ENCODE measurements around the gene HCST. TPM values are rescaled to one million over a fixed set of nuclear protein-coding genes. Genes with fewer than 3 reads are reported as not detected.
"Not testable (repeated sequence)": the region's sequence is repeated elsewhere in the genome, so short reads cannot be mapped to it uniquely, and the experiment has no call there.

HCST gene
- total RNA-seq, 1 donor, result 0.36 TPM

- H3K36me3 ChIP-seq (ENCODE audit: insufficient read depth, low read length), result no peaks in the 10 kb centered on the region
- no peaks in the 10 kb centered on the region for H3K4me1 ChIP-seq (ENCODE audit: insufficient read depth, low read length)
- H2AFZ ChIP-seq (ENCODE audit: low read length), result no peak overlapping the region
- no peaks in the 10 kb centered on the region for H3K79me2 ChIP-seq (ENCODE audit: insufficient read depth, low read length)
- DNase-seq (ENCODE audit: insufficient read length, low spot score, missing footprints), result peak; percentile 82
- no peak overlapping the region for H3K27ac ChIP-seq (ENCODE audit: low read depth, low read length)
- no peaks in the 10 kb centered on the region for H4K20me1 ChIP-seq (ENCODE audit: insufficient read depth, low read length)
- no peaks in the 10 kb centered on the region for H3K9me3 ChIP-seq (ENCODE audit: low read depth, low read length)
- peak overlapping the region; percentile 61 for H3K4me2 ChIP-seq (ENCODE audit: insufficient read depth, low read length)
- H3K27me3 ChIP-seq (ENCODE audit: insufficient read depth, low read length), result peaks cover 18% of the 10 kb centered on the region
- H3K4me3 ChIP-seq (ENCODE audit: insufficient read depth, low read length), result peak overlapping the region; percentile 53
- TF ChIP-seq, protein P1, sequence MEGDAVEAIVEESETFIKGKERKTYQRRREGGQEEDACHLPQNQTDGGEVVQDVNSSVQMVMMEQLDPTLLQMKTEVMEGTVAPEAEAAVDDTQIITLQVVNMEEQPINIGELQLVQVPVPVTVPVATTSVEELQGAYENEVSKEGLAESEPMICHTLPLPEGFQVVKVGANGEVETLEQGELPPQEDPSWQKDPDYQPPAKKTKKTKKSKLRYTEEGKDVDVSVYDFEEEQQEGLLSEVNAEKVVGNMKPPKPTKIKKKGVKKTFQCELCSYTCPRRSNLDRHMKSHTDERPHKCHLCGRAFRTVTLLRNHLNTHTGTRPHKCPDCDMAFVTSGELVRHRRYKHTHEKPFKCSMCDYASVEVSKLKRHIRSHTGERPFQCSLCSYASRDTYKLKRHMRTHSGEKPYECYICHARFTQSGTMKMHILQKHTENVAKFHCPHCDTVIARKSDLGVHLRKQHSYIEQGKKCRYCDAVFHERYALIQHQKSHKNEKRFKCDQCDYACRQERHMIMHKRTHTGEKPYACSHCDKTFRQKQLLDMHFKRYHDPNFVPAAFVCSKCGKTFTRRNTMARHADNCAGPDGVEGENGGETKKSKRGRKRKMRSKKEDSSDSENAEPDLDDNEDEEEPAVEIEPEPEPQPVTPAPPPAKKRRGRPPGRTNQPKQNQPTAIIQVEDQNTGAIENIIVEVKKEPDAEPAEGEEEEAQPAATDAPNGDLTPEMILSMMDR (IDR thresholded peaks at IDR 0.05; ENCODE audit: extremely low read depth, low read depth, low read length), result no peak
These were observed 33.5 kb upstream of the HCST start for GRCh38 chr19:35868823-35869326.

GRCh38 chr19:35869327-35870123 lies 32.8 kb upstream of the HCST start:
- Histone ChIP-seq H2AFZ (ENCODE audit: low read length) (no peak overlapping the region), H3K27ac (ENCODE audit: low read depth, low read length) (no peak overlapping the region), H3K4me2 (ENCODE audit: insufficient read depth, low read length) (peak overlapping the region; percentile 61), H3K4me1 (ENCODE audit: insufficient read depth, low read length) (no peaks in the 10 kb centered on the region), H3K79me2 (ENCODE audit: insufficient read depth, low read length) (no peaks in the 10 kb centered on the region), H3K9me3 (ENCODE audit: low read depth, low read length) (no peaks in the 10 kb centered on the region), H3K27me3 (ENCODE audit: insufficient read depth, low read length) (peaks cover 18% of the 10 kb centered on the region), H4K20me1 (ENCODE audit: insufficient read depth, low read length) (no peaks in the 10 kb centered on the region), H3K4me3 (ENCODE audit: insufficient read depth, low read length) (peak overlapping the region; percentile 53), H3K36me3 (ENCODE audit: insufficient read depth, low read length) (no peaks in the 10 kb centered on the region)
- DNase-seq (ENCODE audit: insufficient read length, low spot score, missing footprints), result peak; percentile 95
- TF ChIP-seq, protein P1 (IDR thresholded peaks at IDR 0.05; ENCODE audit: extremely low read depth, low read depth, low read length), result no peak

- not testable (repeated sequence) for H2AFZ ChIP-seq (ENCODE audit: low read length)
These were observed 32.1 kb upstream of the HCST start for GRCh38 chr19:35870124-35870736.

DNA sequence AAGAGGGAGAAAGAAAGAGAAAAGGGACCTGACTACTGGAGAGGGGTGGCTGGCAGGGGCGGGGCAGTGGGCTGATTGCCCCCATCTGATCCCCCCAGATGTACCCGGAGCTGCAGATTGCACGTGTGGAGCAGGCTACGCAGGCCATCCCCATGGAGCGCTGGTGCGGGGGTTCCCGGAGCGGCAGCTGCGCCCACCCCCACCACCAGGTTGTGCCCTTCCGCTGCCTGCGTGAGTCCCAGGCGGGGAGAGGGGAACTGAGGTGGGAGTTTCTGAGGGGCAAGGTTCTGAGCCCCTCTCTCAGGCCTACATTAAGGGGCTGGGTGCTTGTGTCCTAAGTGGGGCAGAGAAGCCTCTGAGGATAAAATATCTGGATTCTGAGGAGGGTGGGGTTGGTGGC lies 31.5 kb upstream of the HCST start:
- peak; percentile 17 for DNase-seq (ENCODE audit: insufficient read length, low spot score, missing footprints)
- H3K4me2 ChIP-seq (ENCODE audit: insufficient read depth, low read length), result no peak overlapping the region
- H3K79me2 ChIP-seq (ENCODE audit: insufficient read depth, low read length), result no peaks in the 10 kb centered on the region
- no peaks in the 10 kb centered on the region for H3K4me1 ChIP-seq (ENCODE audit: insufficient read depth, low read length)
- no peaks in the 10 kb centered on the region for H3K9me3 ChIP-seq (ENCODE audit: low read depth, low read length)
- H2AFZ ChIP-seq (ENCODE audit: low read length), result no peak overlapping the region
- TF ChIP-seq, protein P1 (IDR thresholded peaks at IDR 0.05; ENCODE audit: extremely low read depth, low read depth, low read length), result no peak
- H4K20me1 ChIP-seq (ENCODE audit: insufficient read depth, low read length), result no peaks in the 10 kb centered on the region
- H3K4me3 ChIP-seq (ENCODE audit: insufficient read depth, low read length), result no peak overlapping the region
- H3K36me3 ChIP-seq (ENCODE audit: insufficient read depth, low read length), result no peaks in the 10 kb centered on the region
- H3K27me3 ChIP-seq (ENCODE audit: insufficient read depth, low read length), result peaks cover 15% of the 10 kb centered on the region
- no peak overlapping the region for H3K27ac ChIP-seq (ENCODE audit: low read depth, low read length)

More at GRCh38 chr19:35870124-35870736, 32.1 kb upstream of the HCST start:
- Histone ChIP-seq H3K4me2 (ENCODE audit: insufficient read depth, low read length) (peak overlapping the region; percentile 61), H3K27me3 (ENCODE audit: insufficient read depth, low read length) (peaks cover 18% of the 10 kb centered on the region)
- H3K9me3 ChIP-seq (ENCODE audit: low read depth, low read length); H3K27ac ChIP-seq (ENCODE audit: low read depth, low read length); H4K20me1 ChIP-seq (ENCODE audit: insufficient read depth, low read length); H3K36me3 ChIP-seq (ENCODE audit: insufficient read depth, low read length); H3K4me1 ChIP-seq (ENCODE audit: insufficient read depth, low read length); H3K79me2 ChIP-seq (ENCODE audit: insufficient read depth, low read length); H3K4me3 ChIP-seq (ENCODE audit: insufficient read depth, low read length): not testable (repeated sequence)
- peak; percentile 11 for DNase-seq (ENCODE audit: insufficient read length, low spot score, missing footprints)

All from osteoblast (primary cell).